H1 (cell line): ENCODE measurements around the gene TBC1D2. TPM values are rescaled to one million over a fixed set of nuclear protein-coding genes. Genes with fewer than 3 reads are reported as not detected.

Experiments
- CTCF ChIA-PET: fragments of 300-600 bp; sonication (Branson Sonifier 250); formaldehyde crosslinking; loops from one replicate; lab custom pipeline; 2021; ENCODE audit not compliant: partially characterized antibody; lab: Charles Lee
- POLR2A ChIA-PET: fragments of 300-600 bp; sonication (Branson Sonifier 250); formaldehyde crosslinking; loops from one replicate; lab custom pipeline; 2021; ENCODE audit warnings: inconsistent platforms; ENCODE audit not compliant: partially characterized antibody; lab: Charles Lee
- DNase-seq, 2 experiments: peaks; one replicate each; pipeline versions ENCODE4 v3.0.0 to v3.0.0-alpha.2; 2010 to 2022; ENCODE audit warnings: low spot score in 2 of 2, low read depth in 1 of 2, mixed read lengths in 1 of 2
- FAIRE-seq: peaks from 2 replicates; lab custom pipeline; 2011; peaks lifted over from hg19 to GRCh38; lab: Jason Lieb, UNC
- H2AFZ ChIP-seq: 2 replicates; pipeline ENCODE4 v1.8.1; 2012; ENCODE audit warnings: low read length, inconsistent platforms
- H2AK5ac ChIP-seq: 2 replicates; pipeline ENCODE4 v1.6.1; 2013; ENCODE audit warnings: low read depth, low read length
- H2BK120ac ChIP-seq: replicated peaks from 2 replicates; pipeline ENCODE3; 2013; ENCODE audit warnings: low read depth, low read length, inconsistent platforms
- H2BK12ac ChIP-seq: 2 replicates; pipeline ENCODE4 v1.6.1; 2013; ENCODE audit warnings: low read depth, low read length
- H2BK15ac ChIP-seq: 2 replicates; pipeline ENCODE4 v1.6.1; 2013; ENCODE audit warnings: low read length
- H2BK20ac ChIP-seq: 2 replicates; pipeline ENCODE4 v1.6.1; 2013; ENCODE audit warnings: low read length
- H2BK5ac ChIP-seq: 2 replicates; pipeline ENCODE4 v1.6.1; 2013; ENCODE audit warnings: low read depth, low read length
- H3K14ac ChIP-seq: 2 replicates; pipeline ENCODE4 v1.6.1; 2013; ENCODE audit warnings: inconsistent platforms; ENCODE audit not compliant: insufficient read length
- H3K18ac ChIP-seq: 2 replicates; pipeline ENCODE4 v1.6.1; 2013; ENCODE audit warnings: low read length; ENCODE audit errors: extremely low read depth
- H3K23ac ChIP-seq: 2 replicates; pipeline ENCODE4 v1.6.1; 2013; ENCODE audit warnings: inconsistent platforms; ENCODE audit not compliant: insufficient read length
- H3K23me2 ChIP-seq: 2 replicates; pipeline ENCODE4 v1.6.1; 2013; ENCODE audit warnings: low read depth, low read length
- H3K27ac ChIP-seq: 2 replicates; pipeline ENCODE4 v1.6.1; 2011; ENCODE audit warnings: low read depth, low read length, inconsistent platforms
- H3K27me3 ChIP-seq, 4 experiments: replicated peaks in 1 of 4; 1 replicate in 1 of 4; 2 replicates in 3 of 4; pipeline versions ENCODE4 v1.6.1 to v1.8.1; 2011 to 2013; ENCODE audit warnings: low read length in 3 of 4, mild to moderate bottlenecking in 3 of 4, inconsistent platforms in 2 of 4, mixed read lengths in 2 of 4, moderate library complexity in 1 of 4; ENCODE audit not compliant: control insufficient read depth in 3 of 4, insufficient read depth in 3 of 4; ENCODE audit errors: extremely low read depth in 1 of 4
- H3K36me3 ChIP-seq, 4 experiments: 2 replicates each; pipeline versions ENCODE4 v1.6.1 to v1.8.1; 2011 to 2013; ENCODE audit warnings: mild to moderate bottlenecking in 4 of 4, low read length in 3 of 4, moderate library complexity in 2 of 4, control low read depth in 1 of 4, inconsistent platforms in 1 of 4; ENCODE audit not compliant: insufficient read depth in 4 of 4, control insufficient read depth in 2 of 4
- H3K4ac ChIP-seq: replicated peaks from 2 replicates; pipeline ENCODE3; 2013; ENCODE audit warnings: low read length, low read depth, mixed read lengths, inconsistent platforms; ENCODE audit not compliant: insufficient read length
- H3K4me1 ChIP-seq, 4 experiments: replicated peaks in 1 of 4; 1 replicate in 1 of 4; 2 replicates in 3 of 4; pipeline versions ENCODE4 v1.6.1 to v1.8.1; 2011 to 2013; ENCODE audit warnings: low read length in 3 of 4, inconsistent platforms in 2 of 4, mixed read lengths in 1 of 4; ENCODE audit not compliant: insufficient read depth in 4 of 4, control insufficient read depth in 3 of 4
- H3K4me2 ChIP-seq, 2 experiments: 2 replicates each; pipeline versions ENCODE4 v1.6.1 to v1.8.1; 2011 to 2013; ENCODE audit warnings: low read depth in 2 of 2, low read length in 2 of 2, control low read depth in 1 of 2, inconsistent platforms in 1 of 2, mild to moderate bottlenecking in 1 of 2; ENCODE audit not compliant: insufficient read depth in 1 of 2
- H3K4me3 ChIP-seq, 4 experiments: fragments of 200-600, 300-600 bp in 1 of 4; sonication (generic), shearing (Covaris generic), sonication (Bioruptor Twin) in 1 of 4; 2 replicates each; pipeline versions ENCODE4 v1.5.1 to v1.8.1; 2011 to 2016; ENCODE audit warnings: low read length in 4 of 4, low read depth in 3 of 4, control low read depth in 2 of 4, inconsistent platforms in 2 of 4, mild to moderate bottlenecking in 2 of 4, mixed read lengths in 1 of 4, moderate library complexity in 1 of 4; ENCODE audit not compliant: insufficient read depth in 2 of 4; ENCODE audit errors: extremely low read depth in 1 of 4
- H3K56ac ChIP-seq: replicated peaks from 2 replicates; pipeline ENCODE3; 2013; ENCODE audit warnings: low read depth, mild to moderate bottlenecking, mixed read lengths, low read length, inconsistent platforms; ENCODE audit not compliant: insufficient read length
- H3K79me1 ChIP-seq: 2 replicates; pipeline ENCODE4 v1.6.1; 2013; ENCODE audit warnings: low read depth, low read length, control low read depth
- H3K79me2 ChIP-seq, 2 experiments: 2 replicates each; pipeline versions ENCODE4 v1.6.1 to v1.8.1; 2012 to 2013; ENCODE audit warnings: low read length in 2 of 2, mild to moderate bottlenecking in 2 of 2, inconsistent platforms in 1 of 2; ENCODE audit not compliant: insufficient read depth in 2 of 2, control insufficient read depth in 1 of 2
- H3K9ac ChIP-seq, 4 experiments: replicated peaks in 1 of 4; 1 replicate in 1 of 4; 2 replicates in 3 of 4; pipeline versions ENCODE4 v1.6.1 to v1.8.1; 2011 to 2013; ENCODE audit warnings: low read depth in 3 of 4, low read length in 3 of 4, control low read depth in 2 of 4, mild to moderate bottlenecking in 2 of 4, moderate library complexity in 2 of 4, inconsistent platforms in 1 of 4; ENCODE audit errors: extremely low read depth in 1 of 4
- H3K9me3 ChIP-seq, 2 experiments: 2 replicates each; pipeline versions ENCODE4 v1.6.1 to v1.8.1; 2012 to 2013; ENCODE audit warnings: mild to moderate bottlenecking in 2 of 2, moderate library complexity in 2 of 2, control low read depth in 1 of 2, inconsistent platforms in 1 of 2, low read depth in 1 of 2, low read length in 1 of 2, mixed read lengths in 1 of 2; ENCODE audit not compliant: insufficient read depth in 2 of 2
- H4K20me1 ChIP-seq, 2 experiments: replicated peaks in 1 of 2; 2 replicates each; pipeline versions ENCODE3 to v1.8.1; 2011 to 2013; ENCODE audit warnings: inconsistent platforms in 2 of 2, low read length in 2 of 2, mild to moderate bottlenecking in 1 of 2; ENCODE audit not compliant: insufficient read depth in 2 of 2, control insufficient read depth in 1 of 2
- H4K5ac ChIP-seq: 2 replicates; pipeline ENCODE4 v1.6.1; 2013; ENCODE audit warnings: low read length, low read depth, mixed read lengths, inconsistent platforms; ENCODE audit not compliant: insufficient read length
- H4K8ac ChIP-seq: 2 replicates; pipeline ENCODE4 v1.8.0; 2013; ENCODE audit warnings: mild to moderate bottlenecking, moderate library complexity, low read length, inconsistent platforms; ENCODE audit not compliant: insufficient read depth; ENCODE audit errors: extremely low read depth
- H4K91ac ChIP-seq: replicated peaks from 2 replicates; pipeline ENCODE3; 2013; ENCODE audit warnings: low read length, mixed read lengths, inconsistent platforms; ENCODE audit not compliant: insufficient read length
- NANOG ChIP-seq: IDR thresholded peaks from 2 replicates; pipeline ENCODE4 v1.6.1; 2011; ENCODE audit warnings: low read length, low read depth, mild to moderate bottlenecking, inconsistent platforms; ENCODE audit not compliant: insufficient read depth, poor library complexity, severe bottlenecking
- RNF2 ChIP-seq: fragments of 200-900, 300-1000 bp; sonication (generic); IDR thresholded peaks from 2 replicates; pipeline ENCODE4 v1.7.1; 2016; ENCODE audit warnings: borderline replicate concordance, low read depth, mild to moderate bottlenecking, antibody characterized with exemption, low read length; ENCODE audit not compliant: poor library complexity, severe bottlenecking; ENCODE audit errors: missing control alignments
- RXRA ChIP-seq: IDR thresholded peaks from 2 replicates; pipeline ENCODE4 v1.6.1; 2011; ENCODE audit warnings: low read depth, mild to moderate bottlenecking, low read length, moderate library complexity; ENCODE audit not compliant: insufficient read depth
- SP4 ChIP-seq: IDR thresholded peaks from 2 replicates; pipeline ENCODE4 v1.6.1; 2012; ENCODE audit warnings: low read length, inconsistent platforms
- TEAD4 ChIP-seq: IDR thresholded peaks from 2 replicates; pipeline ENCODE4 v1.6.1; 2012; ENCODE audit warnings: low read depth, low read length, inconsistent platforms, mixed read lengths
- WGBS, 2 experiments: shearing (Covaris generic) in 1 of 2; methylation state at CpG; one replicate each; pipeline versions ENCODE4 v1.1.6 to v1.1.7; 2013 to 2015; ENCODE audit warnings: low lambda C conversion rate in 2 of 2, mixed read lengths in 2 of 2, inconsistent platforms in 1 of 2, low coverage in 1 of 2, missing lambda C conversion rate in 1 of 2; ENCODE audit not compliant: insufficient replicate concordance in 2 of 2, insufficient coverage in 1 of 2, insufficient read length in 1 of 2; ENCODE audit errors: extremely low coverage in 1 of 2, missing lambda C conversion rate in 1 of 2; 5-methylcytosine and 5-hydroxymethylcytosine counted together
- polyA plus RNA-seq, 7 experiments: library from polyadenylated mRNA; depleted of rRNA in 3 of 7; stranded (reverse) in 5 of 7; unstranded in 2 of 7; fragments of >200 nt in 5 of 7; fragments of 200-250 nt in 2 of 7; gene quantifications; 1 replicate in 5 of 7; 2 replicates in 1 of 7; 4 replicates in 1 of 7; pipeline versions ENCODE4 v1.2.1 to v1.2.3, GENCODE V29; 2011 to 2013; ENCODE audit warnings: missing spikeins in 2 of 7, mixed read lengths in 2 of 7
- total RNA-seq: library from RNA; stranded (reverse); fragmentation: NEBNext Ultra II Directional; extraction: Animal tissue kit (Norgen Biotek cat#: 25700); gene quantifications from 2 replicates; pipeline ENCODE4 v1.2.1, GENCODE V29; 2021

The TBC1D2 gene
- total and polyA plus RNA-seq, 2 of the 8 experiments (the other 6 are each of a cell fraction or from before 2014, with no cell fraction given) = 7.4 TPM

GRCh38 chr9:98230304-98230703 lies 25.1 kb downstream of the TBC1D2 start:
- Histone ChIP-seq H3K14ac (no peak overlapping the region), H2AK5ac (no peak overlapping the region), H2BK15ac (no peak overlapping the region), H4K20me1 (no peaks in the 10 kb centered on the region), H2BK120ac (no peak overlapping the region), H3K27ac (no peak overlapping the region), H3K23ac (no peak overlapping the region), H3K18ac (no peak overlapping the region), H3K23me2 (no peaks in the 10 kb centered on the region), H3K4me3 (no peak overlapping the region), H3K79me2 (no peaks in the 10 kb centered on the region), H3K4ac (no peak overlapping the region), H3K27me3 (no peaks in the 10 kb centered on the region), H3K9ac (no peak overlapping the region), H3K79me1 (no peaks in the 10 kb centered on the region), H3K4me1 (no peaks in the 10 kb centered on the region), H3K9me3 (no peaks in the 10 kb centered on the region), H2BK5ac (no peak overlapping the region), H2BK12ac (no peak overlapping the region), H2AFZ (no peak overlapping the region), H4K91ac (no peak overlapping the region), H4K5ac (no peak overlapping the region), H2BK20ac (no peak overlapping the region), H3K36me3 (peaks cover 2 to 19% (median 3%) of the 10 kb centered on the region in 4 experiments; a peak in 4 of 8 replicates), H3K56ac (no peak overlapping the region), H4K8ac (no peak overlapping the region), H3K4me2 (no peak overlapping the region)
- ChIA-PET POLR2A (interaction anchor here (1.1 to 1.7 kb wide), 6 partner anchors 10 to 20 kb away, joined by 3 to 6 read pairs (median 5); no protein-coding TSS in a partner anchor), CTCF (interaction anchor here (1.0 to 3.5 kb wide), 8 partner anchors 9 to 112 kb away, joined by 3 to 18 read pairs (median 5); partner anchors contain the start of gene TRIM14)
- DNase-seq = no peak
- WGBS, 2 experiments = 89% methylated on average over 6 of the region's 6 CpGs; no CpG with 5 or more reads in 1 of the 2 experiments
- TF ChIP-seq TEAD4 = no peak
- TF ChIP-seq SP4 = no peak
- no peak for TF ChIP-seq NANOG
- no peak for TF ChIP-seq RXRA
- no peak for TF ChIP-seq RNF2
- no peak for FAIRE-seq
